Skeletal muscle tissue (tissue), 4 donors: ENCODE measurements around the gene MMP14. TPM values are rescaled to one million over a fixed set of nuclear protein-coding genes. Genes with fewer than 3 reads are reported as not detected.

Source experiments
- H3K27ac ChIP-seq: one replicate; pipeline ENCODE4 v1.7.0; 2013; ENCODE audit warnings: mild to moderate bottlenecking, low read depth, low read length, inconsistent platforms
- H3K27me3 ChIP-seq, 3 donors: one replicate each; pipeline ENCODE4 v1.7.0; 2013; ENCODE audit warnings: low read length in 3 of 3; ENCODE audit not compliant: control insufficient read depth in 3 of 3, insufficient read depth in 3 of 3
- H3K36me3 ChIP-seq, 3 donors: one replicate each; pipeline ENCODE4 v1.7.0; 2013; ENCODE audit warnings: low read length in 3 of 3; ENCODE audit not compliant: control insufficient read depth in 3 of 3, insufficient read depth in 3 of 3
- H3K4me1 ChIP-seq, 3 donors: one replicate each; pipeline ENCODE4 v1.7.0; 2013; ENCODE audit warnings: low read length in 3 of 3, mild to moderate bottlenecking in 3 of 3; ENCODE audit not compliant: control insufficient read depth in 3 of 3, insufficient read depth in 3 of 3
- H3K4me3 ChIP-seq, 3 donors: one replicate each; pipeline ENCODE4 v1.7.0; 2013; ENCODE audit warnings: low read length in 3 of 3
- H3K9ac ChIP-seq, 3 donors: one replicate each; pipeline ENCODE4 v1.7.0; 2013; ENCODE audit warnings: low read length in 3 of 3, mild to moderate bottlenecking in 3 of 3, moderate library complexity in 2 of 3, low read depth in 1 of 3
- H3K9me3 ChIP-seq, 3 donors: one replicate each; pipeline ENCODE4 v1.7.0; 2013; ENCODE audit warnings: low read length in 3 of 3; ENCODE audit not compliant: control insufficient read depth in 3 of 3
- total RNA-seq: library from RNA; depleted of rRNA; stranded (reverse); fragments of >200 nt; gene quantifications from one replicate; pipeline ENCODE4 v1.2.3, GENCODE V29; 2014
- donor health status: Osteomylitis.

MMP14 gene
- total RNA-seq, 1 donor from 2014 or later, result 96.0 TPM

DNA sequence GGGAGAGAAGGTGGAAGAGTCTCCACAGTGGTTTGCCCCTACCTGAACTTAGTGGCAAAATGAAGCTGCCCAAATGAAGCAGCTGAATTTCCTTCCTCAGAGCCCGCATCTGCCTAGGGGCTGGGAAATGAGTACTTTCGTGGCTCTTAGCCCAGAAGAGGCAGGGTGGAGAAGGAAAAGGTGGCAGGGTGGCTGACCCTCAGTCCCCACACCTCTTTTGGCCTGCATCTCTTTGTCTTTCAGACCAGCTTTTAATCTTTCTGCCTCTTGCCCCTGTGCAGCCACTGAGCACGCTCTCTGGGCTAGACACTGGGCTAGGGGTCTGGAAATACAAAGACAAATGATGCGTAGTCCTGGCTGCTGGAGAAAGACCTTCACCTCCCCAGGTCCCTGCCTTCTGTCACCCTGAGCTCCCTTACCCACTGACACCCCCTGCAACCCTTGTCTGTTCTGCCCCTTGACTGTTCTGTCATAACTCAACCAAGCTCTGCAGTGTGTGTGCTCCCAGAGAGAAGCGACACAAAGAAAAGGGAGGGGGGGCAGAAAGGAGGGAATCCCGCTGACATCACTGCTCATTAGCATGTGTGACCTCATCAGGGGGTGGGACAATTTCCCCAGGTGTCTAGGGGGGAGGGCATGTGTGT, 46.3 kb downstream of the MMP14 start:
- Histone ChIP-seq H3K36me3 (peaks cover 11 to 17% (median 16%) of the 10 kb centered on the region in 3 donors), H3K9ac (peak overlapping the region in 1 of 3 donors; percentile 8)

DNA sequence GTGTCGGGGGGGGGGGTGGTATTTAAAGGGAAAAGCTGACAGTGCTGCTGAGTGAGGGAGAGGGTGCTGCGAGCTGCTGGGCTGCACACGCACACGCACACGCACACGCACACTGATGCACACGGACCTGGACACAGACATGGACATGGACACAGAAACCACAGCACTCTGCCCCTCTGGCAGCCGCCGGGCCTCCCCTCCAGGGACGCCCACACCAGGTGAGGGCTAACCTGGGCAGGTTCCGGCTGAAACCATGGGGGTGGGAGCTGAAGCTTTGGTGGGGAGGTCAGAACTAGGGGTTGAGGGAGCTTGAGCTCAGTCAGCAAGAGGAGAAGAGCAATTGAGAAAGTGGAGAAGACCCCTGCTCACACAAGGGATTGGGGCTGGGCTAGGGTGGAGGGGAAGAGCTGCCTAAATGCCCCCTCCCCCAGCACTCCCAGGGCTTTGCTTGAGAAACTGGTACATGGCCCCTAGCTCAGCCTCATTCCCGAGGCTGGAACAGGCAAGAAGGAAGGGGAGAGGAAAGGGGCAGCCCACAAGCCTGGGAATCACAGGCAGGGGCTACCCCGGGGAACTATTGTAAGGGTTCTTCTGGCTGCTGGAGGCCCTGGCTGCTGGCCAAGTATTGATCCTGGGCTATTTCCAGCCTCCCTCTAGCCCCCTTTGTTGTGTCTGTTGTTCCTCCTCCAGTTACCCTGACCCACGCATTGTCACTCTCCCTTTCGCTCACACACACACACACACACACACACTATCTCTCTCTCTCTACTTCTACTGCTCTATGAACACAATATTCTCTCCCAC, 47.0 kb downstream of the MMP14 start, which contains the start of gene REM2:
Gene REM2 (plus strand): TSS at position 50 of the 804 bp plus-strand sequence. CDS start 66 bp downstream, at position 116.
- H3K4me3 ChIP-seq, result no peak within 1 kb of the TSS
- peak within 1 kb of the TSS in 1 of 3 donors; percentile 8 for H3K9ac ChIP-seq
- H3K27ac ChIP-seq, result no peak within 1 kb of the TSS
- peaks cover 6 to 10% (median 8%) of the 10 kb centered on the region in 3 donors for H3K36me3 ChIP-seq
- H3K27me3 ChIP-seq, result peaks cover 15 to 39% (median 36%) of the 10 kb centered on the region in 3 donors
- H3K9me3 ChIP-seq, result no peaks in the 10 kb centered on the region
- peaks cover 0 to 7% (median 6%) of the 10 kb centered on the region in 3 donors for H3K4me1 ChIP-seq

More for the DNA sequence above, 46.3 kb downstream of the MMP14 start:
- H3K4me3 ChIP-seq, result no peak overlapping the region
- no peaks in the 10 kb centered on the region for H3K9me3 ChIP-seq
- peaks cover 0 to 7% (median 6%) of the 10 kb centered on the region in 3 donors for H3K4me1 ChIP-seq
- H3K27ac ChIP-seq, result no peak overlapping the region
- H3K27me3 ChIP-seq, result peaks cover 15 to 36% (median 33%) of the 10 kb centered on the region in 3 donors

GRCh38 chr14:22884076-22884737, 47.8 kb downstream of the MMP14 start:
- Histone ChIP-seq H3K9me3 (no peaks in the 10 kb centered on the region), H3K36me3 (peaks cover 0 to 3% (median 1%) of the 10 kb centered on the region in 3 donors), H3K4me3 (no peak overlapping the region), H3K27ac (no peak overlapping the region), H3K27me3 (peaks cover 15 to 39% (median 36%) of the 10 kb centered on the region in 3 donors), H3K4me1 (peaks cover 0 to 7% (median 6%) of the 10 kb centered on the region in 3 donors), H3K9ac (no peak overlapping the region)

DNA sequence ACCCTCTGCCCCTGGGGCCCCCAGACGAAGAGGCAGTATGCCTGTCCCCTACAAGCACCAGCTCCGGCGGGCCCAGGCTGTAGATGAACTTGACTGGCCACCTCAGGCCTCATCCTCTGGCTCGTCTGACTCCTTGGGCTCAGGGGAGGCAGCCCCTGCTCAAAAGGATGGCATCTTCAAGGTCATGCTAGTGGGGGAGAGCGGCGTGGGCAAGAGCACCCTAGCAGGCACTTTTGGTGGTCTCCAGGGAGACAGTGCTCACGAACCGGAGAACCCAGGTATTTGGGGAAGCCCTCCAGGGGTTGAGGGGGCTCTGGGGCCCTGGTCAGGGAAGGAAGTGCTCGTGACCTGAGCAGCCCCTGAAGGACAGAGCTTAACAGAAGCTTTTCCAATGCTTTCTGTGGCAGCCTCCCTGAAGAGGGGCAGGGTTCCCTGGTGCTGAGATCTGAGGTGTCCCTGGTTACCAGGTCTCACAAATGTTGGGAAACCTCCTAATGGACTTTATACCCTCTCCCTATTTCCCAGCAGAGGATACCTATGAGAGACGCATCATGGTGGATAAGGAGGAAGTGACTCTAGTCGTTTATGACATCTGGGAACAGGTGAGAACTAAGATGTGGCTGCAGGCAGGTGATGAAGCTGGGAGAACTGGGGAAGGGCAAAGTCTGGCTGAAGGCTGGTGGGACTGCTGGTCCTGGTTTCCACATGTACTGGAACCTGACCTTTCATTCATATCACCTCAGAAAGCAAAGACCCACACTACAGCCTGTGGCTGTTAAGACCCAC, 48.5 kb downstream of the MMP14 start:
- Histone ChIP-seq H3K9me3 (no peaks in the 10 kb centered on the region), H3K27me3 (peaks cover 15 to 39% (median 36%) of the 10 kb centered on the region in 3 donors), H3K9ac (no peak overlapping the region), H3K27ac (no peak overlapping the region), H3K4me1 (peaks cover 0 to 7% (median 6%) of the 10 kb centered on the region in 3 donors), H3K36me3 (no peaks in the 10 kb centered on the region), H3K4me3 (no peak overlapping the region)

DNA sequence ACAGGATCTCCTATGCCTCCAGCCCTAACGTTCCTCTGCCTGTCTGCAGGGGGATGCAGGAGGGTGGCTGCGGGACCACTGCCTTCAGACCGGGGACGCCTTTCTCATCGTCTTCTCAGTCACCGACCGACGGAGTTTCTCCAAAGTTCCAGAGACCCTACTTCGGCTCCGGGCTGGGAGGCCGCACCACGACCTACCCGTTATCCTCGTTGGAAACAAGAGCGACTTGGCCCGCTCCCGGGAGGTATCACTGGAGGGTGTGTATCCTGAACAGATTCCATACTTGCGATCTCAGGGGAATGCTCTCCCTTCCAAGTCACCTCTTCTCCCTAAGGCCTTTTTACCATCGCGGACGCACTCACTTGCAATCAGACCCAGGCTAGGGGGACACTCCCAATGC, 49.6 kb downstream of the MMP14 start:
- Histone ChIP-seq H3K4me1 (peaks cover 0 to 7% (median 6%) of the 10 kb centered on the region in 3 donors), H3K36me3 (no peaks in the 10 kb centered on the region), H3K9ac (no peak overlapping the region), H3K9me3 (no peaks in the 10 kb centered on the region), H3K27me3 (peaks cover 15 to 39% (median 36%) of the 10 kb centered on the region in 3 donors), H3K4me3 (no peak overlapping the region), H3K27ac (no peak overlapping the region)

DNA sequence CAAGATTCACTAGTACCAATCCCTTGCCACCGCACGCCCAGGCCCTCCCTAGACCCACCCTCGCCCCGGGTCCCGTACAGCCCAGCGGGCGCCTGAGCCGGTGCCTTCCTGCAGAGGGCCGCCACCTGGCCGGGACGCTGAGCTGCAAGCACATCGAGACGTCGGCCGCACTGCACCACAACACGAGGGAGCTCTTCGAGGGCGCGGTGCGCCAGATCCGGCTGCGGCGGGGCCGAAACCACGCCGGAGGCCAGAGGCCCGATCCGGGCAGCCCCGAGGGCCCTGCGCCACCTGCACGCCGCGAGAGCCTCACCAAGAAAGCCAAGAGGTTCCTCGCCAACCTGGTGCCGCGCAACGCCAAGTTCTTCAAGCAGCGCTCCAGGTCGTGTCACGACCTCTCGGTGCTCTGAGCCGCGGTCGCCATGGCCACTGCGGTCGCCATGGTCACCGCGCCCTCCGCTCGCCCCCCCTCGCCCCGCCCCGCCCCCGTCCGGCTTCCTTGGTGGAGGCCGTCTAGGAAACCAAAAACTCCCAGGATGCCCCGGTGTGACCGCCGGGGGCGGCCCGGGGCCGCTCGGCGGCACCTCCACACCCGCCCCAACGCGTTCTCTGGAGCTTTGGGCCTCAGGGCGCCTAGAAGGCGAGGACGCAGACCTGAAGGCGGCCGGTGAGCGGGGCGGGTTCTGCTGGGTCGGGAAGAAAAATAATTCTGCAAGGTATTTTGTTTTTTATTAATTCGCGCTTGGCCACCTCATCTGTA, 50.3 kb downstream of the MMP14 start:
- Histone ChIP-seq H3K4me3 (peak overlapping the region; percentile 57 to 68 (median 65)), H3K27me3 (peaks cover 15 to 39% (median 36%) of the 10 kb centered on the region in 3 donors), H3K9me3 (no peaks in the 10 kb centered on the region), H3K36me3 (no peaks in the 10 kb centered on the region), H3K9ac (peak overlapping the region in 2 of 3 donors; percentile 32 to 60), H3K4me1 (peaks cover 0 to 7% (median 6%) of the 10 kb centered on the region in 3 donors), H3K27ac (no peak overlapping the region)

GRCh38 chr14:22887260-22887989, 51.0 kb downstream of the MMP14 start:
- Histone ChIP-seq H3K27ac (no peak overlapping the region), H3K9me3 (no peaks in the 10 kb centered on the region), H3K4me3 (peak overlapping the region; percentile 27 to 65 (median 49)), H3K36me3 (no peaks in the 10 kb centered on the region), H3K4me1 (peaks cover 0 to 7% (median 6%) of the 10 kb centered on the region in 3 donors), H3K9ac (peak overlapping the region in 2 of 3 donors; percentile 25 to 32), H3K27me3 (peaks cover 12 to 33% (median 30%) of the 10 kb centered on the region in 3 donors)

- Histone ChIP-seq H3K4me1 (peaks cover 0 to 7% (median 4%) of the 10 kb centered on the region in 3 donors), H3K27ac (no peak overlapping the region), H3K27me3 (peaks cover 7 to 31% (median 25%) of the 10 kb centered on the region in 3 donors), H3K9ac (no peak overlapping the region), H3K9me3 (no peaks in the 10 kb centered on the region), H3K36me3 (no peaks in the 10 kb centered on the region), H3K4me3 (no peak overlapping the region)
Observed at GRCh38 chr14:22887990-22888378, 51.6 kb downstream of the MMP14 start.
